Measurements from ENCODE around the gene BTBD9.
"Not testable (repeated sequence)": the region's sequence is repeated elsewhere in the genome, so short reads cannot be mapped to it uniquely, and the experiment has no call there.

Gene BTBD9

GRCh38 chr6:38133932-38134703 is 505.6 kb downstream of the BTBD9 start:
- H4K8ac ChIP-seq (ENCODE audit: low read depth, low read length) = no peak overlapping the region
- H2AK5ac ChIP-seq (ENCODE audit: low read length) = no peak overlapping the region
- H2BK5ac ChIP-seq (ENCODE audit: low read length) = no peak overlapping the region
- no peak overlapping the region for H3K4me2 ChIP-seq (ENCODE audit: low read length)
- no peak overlapping the region for H2BK15ac ChIP-seq (replicated peaks; ENCODE audit: low read depth)
- H3K4ac ChIP-seq (ENCODE audit: low read depth, low read length) = no peak overlapping the region
- no peak overlapping the region for H3K56ac ChIP-seq (ENCODE audit: low read length)
- no peak overlapping the region for H3K9ac ChIP-seq (ENCODE audit: low read length)
- H3K23ac ChIP-seq (ENCODE audit: low read length) = no peak overlapping the region
- H3K79me1 ChIP-seq (ENCODE audit: low read length) = peaks cover 3% of the 10 kb centered on the region
- no peaks in the 10 kb centered on the region for H3K79me2 ChIP-seq (ENCODE audit: control insufficient read depth, insufficient read depth, low read length)
- no peak for DNase-seq
- H3K27ac ChIP-seq (ENCODE audit: low read depth, low read length) = no peak overlapping the region
- WGBS (ENCODE audit: extremely low coverage, insufficient coverage, low lambda C conversion rate) = no CpG with 5 or more reads among the region's 7 CpGs
- H4K5ac ChIP-seq (ENCODE audit: low read length) = no peak overlapping the region
- no peak overlapping the region for H2BK120ac ChIP-seq (ENCODE audit: low read depth, low read length)
- H3K4me1 ChIP-seq (ENCODE audit: control insufficient read depth, low read depth, low read length) = peaks cover 2% of the 10 kb centered on the region
- no peak overlapping the region for H3K18ac ChIP-seq (ENCODE audit: low read length)
- H3K4me3 ChIP-seq (ENCODE audit: low read length) = no peak overlapping the region
- no peaks in the 10 kb centered on the region for H3K36me3 ChIP-seq (ENCODE audit: control insufficient read depth, insufficient read depth, low read length)
- no peaks in the 10 kb centered on the region for H3K27me3 ChIP-seq (ENCODE audit: insufficient read depth, low read length, poor library complexity)

- Histone ChIP-seq H3K4ac (ENCODE audit: low read depth, low read length) (no peak overlapping the region), H2BK120ac (ENCODE audit: low read depth, low read length) (no peak overlapping the region), H3K79me1 (ENCODE audit: low read length) (no peaks in the 10 kb centered on the region), H3K4me2 (ENCODE audit: low read length) (no peak overlapping the region), H3K18ac (ENCODE audit: low read length) (no peak overlapping the region), H3K9ac (ENCODE audit: low read length) (no peak overlapping the region), H2BK5ac (ENCODE audit: low read length) (no peak overlapping the region), H3K36me3 (ENCODE audit: control insufficient read depth, insufficient read depth, low read length) (no peaks in the 10 kb centered on the region), H3K23ac (ENCODE audit: low read length) (no peak overlapping the region), H3K4me1 (ENCODE audit: control insufficient read depth, low read depth, low read length) (no peaks in the 10 kb centered on the region), H2BK15ac (replicated peaks; ENCODE audit: low read depth) (no peak overlapping the region), H3K27ac (ENCODE audit: low read depth, low read length) (no peak overlapping the region), H2AK5ac (ENCODE audit: low read length) (no peak overlapping the region), H3K79me2 (ENCODE audit: control insufficient read depth, insufficient read depth, low read length) (no peaks in the 10 kb centered on the region), H3K4me3 (ENCODE audit: low read length) (no peak overlapping the region), H3K56ac (ENCODE audit: low read length) (no peak overlapping the region), H4K8ac (ENCODE audit: low read depth, low read length) (no peak overlapping the region), H4K5ac (ENCODE audit: low read length) (no peak overlapping the region), H3K27me3 (ENCODE audit: insufficient read depth, low read length, poor library complexity) (no peaks in the 10 kb centered on the region)
- no peak for DNase-seq
Observed at GRCh38 chr6:38131527-38131965, 508.2 kb downstream of the BTBD9 start.

- DNase-seq = no peak
- Histone ChIP-seq H3K4me2 (ENCODE audit: low read length) (no peak overlapping the region), H3K27ac (ENCODE audit: low read depth, low read length) (no peak overlapping the region), H3K36me3 (ENCODE audit: control insufficient read depth, insufficient read depth, low read length) (no peaks in the 10 kb centered on the region), H2BK15ac (replicated peaks; ENCODE audit: low read depth) (no peak overlapping the region), H3K79me2 (ENCODE audit: control insufficient read depth, insufficient read depth, low read length) (no peaks in the 10 kb centered on the region), H4K8ac (ENCODE audit: low read depth, low read length) (no peak overlapping the region), H3K9ac (ENCODE audit: low read length) (no peak overlapping the region), H2BK5ac (ENCODE audit: low read length) (no peak overlapping the region), H2BK120ac (ENCODE audit: low read depth, low read length) (no peak overlapping the region), H3K27me3 (ENCODE audit: insufficient read depth, low read length, poor library complexity) (no peaks in the 10 kb centered on the region), H2AK5ac (ENCODE audit: low read length) (no peak overlapping the region), H3K4me3 (ENCODE audit: low read length) (no peak overlapping the region), H3K4ac (ENCODE audit: low read depth, low read length) (no peak overlapping the region), H3K23ac (ENCODE audit: low read length) (no peak overlapping the region), H3K4me1 (ENCODE audit: control insufficient read depth, low read depth, low read length) (no peaks in the 10 kb centered on the region), H3K79me1 (ENCODE audit: low read length) (no peaks in the 10 kb centered on the region), H3K56ac (ENCODE audit: low read length) (no peak overlapping the region), H4K5ac (ENCODE audit: low read length) (no peak overlapping the region), H3K18ac (ENCODE audit: low read length) (no peak overlapping the region)
- WGBS (ENCODE audit: extremely low coverage, insufficient coverage, low lambda C conversion rate) = no CpG with 5 or more reads among the region's 4 CpGs
Observed at GRCh38 chr6:38127284-38127683, 512.4 kb downstream of the BTBD9 start.

DNA sequence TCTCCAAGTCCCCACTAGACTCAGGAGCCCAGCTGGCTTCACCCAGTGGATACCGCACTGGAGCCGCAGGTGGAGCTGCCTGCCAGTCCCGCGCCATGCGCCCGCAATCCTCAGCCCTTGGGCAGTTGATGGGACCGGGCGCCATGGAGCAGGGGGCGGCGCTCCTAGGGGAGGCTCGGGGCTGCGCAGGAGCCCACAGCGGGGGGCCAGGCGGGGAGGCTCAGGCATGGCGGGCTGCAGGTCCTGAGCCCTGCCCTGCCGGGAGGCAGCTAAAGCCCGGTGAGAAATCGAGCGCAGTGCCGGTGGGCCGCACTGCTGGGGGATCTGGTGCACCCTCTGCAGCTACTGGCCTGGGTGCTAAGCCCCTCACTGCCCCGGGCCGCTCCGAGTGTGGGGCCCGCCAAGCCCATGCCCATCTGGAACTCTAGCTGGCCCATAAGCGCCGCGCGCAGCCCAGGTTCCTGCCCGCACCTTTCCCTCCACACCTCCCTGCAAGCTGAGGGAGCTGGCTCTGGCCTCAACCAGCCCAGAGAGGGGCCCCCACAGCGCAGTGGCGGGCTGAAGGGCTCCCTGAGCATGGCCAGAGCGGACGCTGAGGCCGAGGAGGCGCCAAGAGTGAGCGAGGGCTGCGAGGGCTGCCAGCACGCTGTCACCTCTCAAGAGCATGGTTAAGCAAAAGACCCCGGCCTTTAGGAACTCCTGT is 515.4 kb downstream of the BTBD9 start:
- H3K36me3 ChIP-seq (ENCODE audit: control insufficient read depth, insufficient read depth, low read length); H2BK120ac ChIP-seq (ENCODE audit: low read depth, low read length); H4K5ac ChIP-seq (ENCODE audit: low read length): not testable (repeated sequence)

DNA sequence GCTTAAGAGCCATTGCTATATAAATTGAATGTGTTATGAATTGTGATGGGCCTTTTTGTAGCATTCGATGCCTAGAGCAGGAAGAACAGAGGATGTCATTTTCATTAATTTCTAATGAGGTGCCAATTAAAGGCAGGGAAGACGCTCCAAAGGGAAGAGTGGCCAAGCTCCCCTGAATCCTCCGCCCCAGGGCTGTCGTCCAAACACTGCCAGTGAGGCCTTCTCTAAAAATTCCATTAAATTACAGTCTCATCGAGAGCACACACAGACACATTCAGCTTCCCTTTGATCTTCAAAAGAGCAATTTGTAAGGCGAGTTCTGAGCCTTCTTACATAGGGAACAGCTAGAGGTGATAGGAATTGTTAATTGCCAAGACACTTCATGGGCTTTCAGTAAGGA is 520.2 kb downstream of the BTBD9 start:
- H2AK5ac ChIP-seq (ENCODE audit: low read length) = no peak overlapping the region
- peak; percentile 75 for DNase-seq
- H3K4me3 ChIP-seq (ENCODE audit: low read length) = no peak overlapping the region
- no peaks in the 10 kb centered on the region for H3K79me2 ChIP-seq (ENCODE audit: control insufficient read depth, insufficient read depth, low read length)
- no peak overlapping the region for H4K8ac ChIP-seq (ENCODE audit: low read depth, low read length)
- no peak overlapping the region for H3K56ac ChIP-seq (ENCODE audit: low read length)
- no peak overlapping the region for H3K4me2 ChIP-seq (ENCODE audit: low read length)
- no CpG with 5 or more reads among the region's 6 CpGs for WGBS (ENCODE audit: extremely low coverage, insufficient coverage, low lambda C conversion rate)
- H3K23ac ChIP-seq (ENCODE audit: low read length) = no peak overlapping the region
- no peak overlapping the region for H2BK5ac ChIP-seq (ENCODE audit: low read length)
- H4K5ac ChIP-seq (ENCODE audit: low read length) = no peak overlapping the region
- peaks cover 2% of the 10 kb centered on the region for H3K79me1 ChIP-seq (ENCODE audit: low read length)
- H3K4me1 ChIP-seq (ENCODE audit: control insufficient read depth, low read depth, low read length) = peaks cover 17% of the 10 kb centered on the region
- no peaks in the 10 kb centered on the region for H3K36me3 ChIP-seq (ENCODE audit: control insufficient read depth, insufficient read depth, low read length)
- no peak overlapping the region for H3K18ac ChIP-seq (ENCODE audit: low read length)
- no peaks in the 10 kb centered on the region for H3K27me3 ChIP-seq (ENCODE audit: insufficient read depth, low read length, poor library complexity)
- H3K4ac ChIP-seq (ENCODE audit: low read depth, low read length) = no peak overlapping the region
- H2BK15ac ChIP-seq (replicated peaks; ENCODE audit: low read depth) = no peak overlapping the region
- no peak overlapping the region for H3K9ac ChIP-seq (ENCODE audit: low read length)
- no peak overlapping the region for H2BK120ac ChIP-seq (ENCODE audit: low read depth, low read length)
- no peak overlapping the region for H3K27ac ChIP-seq (ENCODE audit: low read depth, low read length)

More for the DNA sequence above, 515.4 kb downstream of the BTBD9 start:
- not testable (repeated sequence) for H3K23ac ChIP-seq (ENCODE audit: low read length); H3K18ac ChIP-seq (ENCODE audit: low read length); H3K9ac ChIP-seq (ENCODE audit: low read length); H3K79me2 ChIP-seq (ENCODE audit: control insufficient read depth, insufficient read depth, low read length); H2AK5ac ChIP-seq (ENCODE audit: low read length); H4K8ac ChIP-seq (ENCODE audit: low read depth, low read length); H2BK15ac ChIP-seq (replicated peaks; ENCODE audit: low read depth); H3K79me1 ChIP-seq (ENCODE audit: low read length); H3K4me2 ChIP-seq (ENCODE audit: low read length); H3K56ac ChIP-seq (ENCODE audit: low read length); H2BK5ac ChIP-seq (ENCODE audit: low read length); H3K4ac ChIP-seq (ENCODE audit: low read depth, low read length); H3K4me3 ChIP-seq (ENCODE audit: low read length); DNase-seq; H3K4me1 ChIP-seq (ENCODE audit: control insufficient read depth, low read depth, low read length); H3K27ac ChIP-seq (ENCODE audit: low read depth, low read length); H3K27me3 ChIP-seq (ENCODE audit: insufficient read depth, low read length, poor library complexity)
- no CpG with 5 or more reads among the region's 40 CpGs for WGBS (ENCODE audit: extremely low coverage, insufficient coverage, low lambda C conversion rate)
